GM11168 (cell line): Measurements from ENCODE around the gene HYCC1.
"Not testable (repeated sequence)": the region's sequence is repeated elsewhere in the genome, so short reads cannot be mapped to it uniquely, and the experiment has no call there.

Experiments used
- in situ Hi-C: fragments of 300-500 bp; cut with MboI; formaldehyde crosslinking; loops from one replicate; pipeline ENCODE4 v1.12.0; 2022; ENCODE audit warnings: low sequenced_read_pairs; ENCODE audit not compliant: unreplicated experiment

HYCC1 gene

DNA sequence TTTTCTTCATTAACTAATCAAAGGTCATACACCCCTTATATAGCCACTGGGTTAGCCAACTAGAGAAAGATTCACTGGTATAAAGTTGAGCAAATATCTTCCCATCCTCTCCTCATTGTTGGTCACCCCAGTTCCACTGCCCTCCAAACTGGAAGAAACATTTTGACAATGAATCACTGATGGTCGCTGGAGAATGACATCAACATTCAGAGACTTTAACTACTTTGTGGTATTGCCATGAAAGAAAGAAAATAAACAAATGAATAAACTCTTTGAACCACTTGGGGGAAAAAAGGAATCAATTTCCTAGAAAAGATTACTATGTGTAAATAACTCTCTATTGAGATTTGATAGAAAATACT, 23.4 kb downstream of the HYCC1 start:
- in situ Hi-C loops = no loop called here

DNA sequence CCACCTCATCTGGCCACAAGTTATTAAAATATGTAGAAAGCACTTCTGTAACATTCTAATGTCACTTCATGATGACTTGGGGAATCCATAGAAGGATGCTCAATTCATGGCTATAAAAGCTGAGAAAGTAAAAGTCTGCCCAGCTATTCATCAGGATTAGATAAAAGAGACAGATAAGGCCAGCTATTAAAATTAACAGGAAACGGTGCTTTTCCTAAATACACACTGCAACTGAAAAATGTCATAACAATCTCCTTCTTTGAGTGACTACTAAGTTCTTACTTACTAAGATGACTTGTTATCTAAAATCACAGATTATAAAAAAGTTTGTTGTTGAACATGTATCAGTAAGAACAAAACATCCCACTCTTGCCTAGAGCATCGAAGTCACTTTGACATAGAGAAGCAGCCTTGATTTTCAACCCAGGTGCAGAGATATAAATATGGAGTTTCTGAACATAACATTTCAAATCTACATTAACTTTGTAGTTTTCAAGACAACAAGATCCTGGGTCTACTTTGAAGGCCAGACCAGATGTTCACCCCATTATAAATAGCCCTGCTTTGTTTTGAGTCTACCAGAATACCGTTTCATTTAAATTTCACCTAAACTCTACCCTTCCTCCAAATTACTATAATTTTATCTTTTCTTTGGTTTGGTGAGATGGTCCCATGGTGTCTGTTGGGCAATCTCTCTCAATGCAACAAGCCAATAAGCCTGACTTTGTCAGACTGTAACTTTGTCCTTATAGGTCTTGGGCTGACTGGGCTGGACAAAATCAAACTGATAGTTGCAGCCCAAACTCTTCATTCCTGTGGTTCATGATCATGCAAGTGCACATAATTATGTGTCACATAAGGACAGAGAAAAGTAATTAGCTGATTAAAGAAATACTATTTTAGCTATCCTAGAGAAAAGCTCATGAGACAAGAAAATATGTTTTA, 24.0 kb downstream of the HYCC1 start:
- in situ Hi-C loops = no loop called here

DNA sequence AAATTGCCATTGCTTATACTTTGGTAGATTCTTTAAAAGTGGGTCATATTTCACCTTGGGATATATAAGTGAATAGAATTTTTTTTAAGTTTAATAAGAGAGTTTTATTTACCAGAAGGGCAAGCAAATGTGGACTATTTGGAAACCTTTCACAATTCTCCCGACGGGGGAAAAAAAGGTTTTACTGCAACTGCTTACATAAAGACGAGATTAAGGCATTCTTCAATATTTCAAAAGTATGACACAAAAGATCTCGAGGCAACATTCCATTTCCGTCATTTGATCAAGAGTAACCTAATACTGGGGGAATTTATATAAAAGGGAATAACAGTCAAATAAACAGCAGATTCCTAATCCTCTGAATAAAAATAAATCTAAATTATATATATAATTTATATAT, 28.5 kb downstream of the HYCC1 start:
- in situ Hi-C loops = no loop called here

DNA sequence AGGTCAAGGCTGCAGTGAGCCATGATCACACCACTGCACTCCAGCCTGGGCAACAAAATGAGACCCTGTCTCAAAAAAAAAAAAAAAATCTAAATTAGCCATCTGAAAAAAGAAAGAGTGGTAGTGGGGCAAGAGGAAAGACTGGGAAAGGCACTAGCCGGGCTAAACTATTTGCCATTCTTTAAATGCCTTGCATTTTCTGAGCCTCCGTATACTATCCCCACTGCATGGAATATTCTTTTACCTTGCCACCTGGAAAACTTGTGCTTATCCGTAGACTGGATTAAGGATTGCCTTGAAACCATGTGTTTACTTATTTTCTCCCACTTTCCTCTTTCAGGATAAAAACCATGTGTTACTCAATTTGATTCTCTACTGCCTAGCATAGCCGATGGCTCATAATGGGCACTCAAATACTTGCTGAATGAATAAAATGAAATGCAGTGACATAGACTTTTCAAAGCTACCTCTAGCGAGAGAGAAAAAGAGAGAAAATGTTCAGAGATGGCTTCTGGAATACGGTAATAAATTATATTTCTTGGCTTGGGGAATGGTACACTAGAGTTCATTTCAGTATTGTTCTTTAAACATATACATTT, 30.6 kb downstream of the HYCC1 start:
- in situ Hi-C loops = no loop called here

DNA sequence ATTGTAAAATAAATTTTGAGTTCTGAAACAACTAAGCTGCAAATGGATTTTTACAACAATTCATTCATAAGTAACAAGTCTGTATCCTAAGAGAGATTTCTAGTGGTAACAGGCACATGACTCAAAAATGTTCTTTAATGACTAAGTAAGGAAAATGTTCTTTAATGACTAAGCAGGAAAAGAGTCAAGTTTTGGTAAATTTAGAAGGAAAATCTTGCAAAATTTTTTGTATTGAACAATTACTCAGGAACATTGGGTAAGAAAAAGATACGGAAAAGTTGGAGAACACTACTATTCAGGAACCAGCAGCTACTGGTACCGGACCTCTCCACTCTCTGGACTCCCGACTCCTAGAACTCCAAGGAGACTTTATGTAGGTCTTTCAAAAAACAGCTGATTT, 33.5 kb downstream of the HYCC1 start:
- in situ Hi-C loops = no loop called here

DNA sequence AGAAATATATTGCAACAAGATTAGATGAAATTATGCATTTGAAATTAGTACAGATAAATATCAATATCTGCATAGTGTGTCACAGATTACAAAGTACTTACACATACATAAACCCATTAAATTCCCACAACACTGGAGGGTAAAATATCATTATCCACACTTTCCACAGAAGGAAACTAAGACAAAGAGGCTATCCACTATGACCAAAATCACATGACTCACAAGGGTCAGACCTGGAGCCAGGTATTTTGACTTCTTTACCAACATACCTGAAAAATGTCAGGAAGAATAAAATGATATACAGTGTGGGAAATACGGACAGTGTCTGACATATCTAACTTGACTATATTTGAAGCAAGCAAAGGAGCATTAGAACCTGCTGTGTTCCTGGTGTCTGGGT, 34.1 kb downstream of the HYCC1 start:
- in situ Hi-C loops = no loop called here

DNA sequence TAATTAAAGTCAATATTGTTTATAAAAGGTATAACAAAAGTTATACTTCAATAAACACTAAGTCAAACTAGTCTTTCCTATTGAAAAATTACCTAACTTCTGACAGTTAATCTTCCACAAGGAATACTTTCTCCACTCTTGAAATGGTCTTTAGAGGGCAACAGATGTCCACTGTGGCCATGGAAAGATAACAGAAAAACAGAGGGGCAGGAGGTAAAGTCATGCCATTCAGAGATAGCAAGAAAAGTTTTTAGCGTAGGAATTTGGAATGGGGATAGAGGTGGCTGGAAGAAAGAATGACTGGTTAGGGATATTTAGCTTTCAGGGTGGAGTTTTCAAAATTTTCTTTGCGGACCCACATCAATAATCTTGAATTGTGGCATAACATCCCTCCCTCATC, 34.7 kb downstream of the HYCC1 start:
- in situ Hi-C loops = no loop called here

DNA sequence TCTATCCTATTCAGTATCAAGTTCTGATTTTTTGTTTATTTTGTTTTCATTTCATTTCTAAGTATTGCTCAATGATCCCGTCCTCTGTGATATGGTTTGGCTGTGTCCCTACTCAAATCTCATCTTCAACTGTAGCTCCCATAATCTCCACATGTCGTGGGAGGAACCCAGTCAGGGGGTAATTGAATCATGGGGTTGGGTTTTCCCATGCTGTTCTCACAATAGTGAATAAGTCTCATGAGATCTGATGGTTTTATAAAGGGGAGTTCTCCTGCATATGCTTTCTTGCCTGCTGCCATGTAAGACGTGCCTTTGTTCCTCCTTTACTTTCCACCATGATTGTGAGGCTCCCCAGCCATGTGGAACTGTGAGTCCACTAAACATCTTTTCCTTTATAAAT, 39.3 kb downstream of the HYCC1 start:
- in situ Hi-C loops = not testable (repeated sequence)

DNA sequence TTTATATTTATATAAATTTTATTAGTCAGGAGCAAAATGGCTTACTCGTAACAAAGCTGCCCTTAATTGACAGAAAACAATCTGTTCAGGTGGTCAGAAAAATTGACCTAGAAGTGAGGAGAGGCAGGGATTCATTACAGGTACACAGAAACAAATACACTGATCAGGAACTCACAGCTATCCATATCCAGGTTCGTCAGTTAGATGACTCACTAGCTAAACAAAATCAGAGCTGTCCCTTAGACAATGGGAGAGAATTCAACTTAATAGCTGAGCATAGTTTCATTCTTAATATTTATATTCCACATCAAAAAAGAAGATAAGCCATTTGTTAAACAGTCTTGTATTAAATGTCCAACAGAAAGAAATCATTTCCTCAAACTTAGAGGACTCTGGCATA, 41.7 kb downstream of the HYCC1 start:
- in situ Hi-C loops = no loop called here

DNA sequence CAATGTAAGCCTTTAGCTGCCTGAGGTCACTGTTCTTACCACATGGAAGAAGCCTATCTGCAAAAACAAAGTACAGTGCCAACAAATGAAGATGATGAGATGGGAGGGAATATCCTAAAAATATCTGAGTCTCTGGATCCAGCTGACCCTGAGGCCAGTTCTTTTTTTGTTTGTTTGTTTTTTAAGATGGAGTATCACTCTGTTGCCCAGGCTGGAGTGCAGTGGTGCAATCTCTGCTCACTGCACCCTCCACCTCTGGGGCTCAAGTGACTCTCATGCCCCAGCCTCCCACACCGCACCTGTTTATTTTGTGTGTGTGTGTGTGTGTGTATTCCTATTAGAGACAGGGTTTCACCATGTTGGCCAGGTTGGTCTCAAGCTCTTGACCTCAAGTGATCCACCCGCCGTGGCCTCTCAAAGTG, 44.9 kb downstream of the HYCC1 start:
- in situ Hi-C loops = no loop called here
